ENCODE results near the gene LHX6. TPM values are rescaled to one million over a fixed set of nuclear protein-coding genes. Genes with fewer than 3 reads are reported as not detected.

The LHX6 gene
- total and polyA plus RNA-seq, 2 of the 13 experiments (the other 11 are each of a cell fraction or from before 2014, with no cell fraction given), result 1.1 to 1.3 TPM

GRCh38 chr9:122213589-122214413, 15.0 kb downstream of the LHX6 start (continued):
- 0 out of 2 replicates have a peak, but pooled peaks have one; percentile 17 for TF ChIP-seq NFIB (CRISPR knock-in tag; IDR thresholded peaks at IDR 0.05; ENCODE audit: borderline replicate concordance)
- 0 out of 2 replicates have a peak, but pooled peaks have one; percentile 75 for TF ChIP-seq ZNF253 (CRISPR knock-in tag; IDR thresholded peaks at IDR 0.05; ENCODE audit: borderline replicate concordance)
- TF ChIP-seq XRCC5 (optimal IDR thresholded peaks at IDR 0.05; ENCODE audit: low read length), result peak; percentile 15
- 0 out of 2 replicates have a peak, but pooled peaks have one; percentile 24 for TF ChIP-seq ZNF570 (CRISPR knock-in tag; IDR thresholded peaks at IDR 0.05; ENCODE audit: borderline replicate concordance)
- TF ChIP-seq RFX5 (IDR thresholded peaks at IDR 0.05; ENCODE audit: low read depth, low read length), result no peak
- TF ChIP-seq HDAC1 (CRISPR knock-in tag; IDR thresholded peaks at IDR 0.05), result no peak
- no peak for TF ChIP-seq MIER2 (CRISPR knock-in tag; IDR thresholded peaks at IDR 0.05)
- TF ChIP-seq MXD4 (CRISPR knock-in tag; IDR thresholded peaks at IDR 0.05), result peak; percentile 86
- TF ChIP-seq GFI1 (CRISPR knock-in tag; IDR thresholded peaks at IDR 0.05; ENCODE audit: borderline replicate concordance), result no peak
- no peak for TF ChIP-seq ZFP1 (CRISPR knock-in tag; IDR thresholded peaks at IDR 0.05)

- 68% methylated on average over 20 of the region's 20 CpGs for WGBS (ENCODE audit: low lambda C conversion rate)
- DNase-seq (ENCODE audit: low spot score) (no peak), FAIRE-seq (no peak), ATAC-seq (no peak)
- H3K27me3 ChIP-seq (ENCODE audit: control insufficient read depth in 1 of 2, insufficient read depth in 2 of 2, low read length in 2 of 2), result peaks cover 3 to 27% of the 10 kb centered on the region in 2 experiments; a peak in 3 of 5 replicates
- BruUV-seq (replicated peaks), result no TSS peak
- H3K4me1 ChIP-seq (ENCODE audit: insufficient read depth, low read length), result peaks cover 37% of the 10 kb centered on the region
- ChIA-PET CTCF (ENCODE audit: low intra/inter-chr PET ratio, low total read pairs) (no interaction called here), POLR2A (interaction anchor here (1.4 kb wide), 1 partner anchor 51 kb away, joined by 11 read pairs; the partner anchor contains the start of genes MRRF and RBM18)
- no peaks in the 10 kb centered on the region for H4K20me1 ChIP-seq (ENCODE audit: insufficient read depth, low read length)
- TF ChIP-seq ZNF329 (CRISPR knock-in tag; IDR thresholded peaks at IDR 0.05; ENCODE audit: low read depth) (0 out of 2 replicates have a peak, but pooled peaks have one; percentile 6), ZC3H4 (CRISPR knock-in tag; IDR thresholded peaks at IDR 0.05; ENCODE audit: borderline replicate concordance) (no peak)
- in situ Hi-C loops (cut with HindIII; ENCODE audit: extremely low pct_ligation_motif_present, low pct_unique_long_range_greater_than_20kb), result no loop called here
- no peaks in the 10 kb centered on the region for H3K79me2 ChIP-seq (ENCODE audit: insufficient read depth, low read length)
- peak overlapping the region; percentile 98 for H3K4me2 ChIP-seq (ENCODE audit: low read depth, low read length)
- H3K27ac ChIP-seq (ENCODE audit: extremely low read length, insufficient read depth, low read length), result no peak overlapping the region
- H3K4me3 ChIP-seq (replicated peaks in 1 of 3; ENCODE audit: insufficient read depth in 1 of 3, low read depth in 2 of 3, low read length in 3 of 3), result peak overlapping the region in 1 of 3 experiments; percentile 75; a peak in 2 of 6 replicates
- no peak overlapping the region for H3K9ac ChIP-seq (ENCODE audit: insufficient read depth, low read depth, low read length)
- intact Hi-C loops (cut with micrococcal nuclease; ENCODE audit: unreplicated experiment), result no loop called here
- H3K9me3 ChIP-seq (ENCODE audit: low read length), result no peaks in the 10 kb centered on the region
- no peak overlapping the region for H2AFZ ChIP-seq (ENCODE audit: low read length)
- no peaks in the 10 kb centered on the region for H3K36me3 ChIP-seq (replicated peaks in 1 of 2; ENCODE audit: control insufficient read depth in 1 of 2, insufficient read depth in 2 of 2, low read length in 2 of 2)
Observed at GRCh38 chr9:122213102-122213588, 15.6 kb downstream of the LHX6 start.

Measured in HepG2 (cell line).